MG63 (cell line): Measurements from ENCODE around the gene ARHGEF40. TPM values are rescaled to one million over a fixed set of nuclear protein-coding genes. Genes with fewer than 3 reads are reported as not detected.
"Not testable (repeated sequence)": the region's sequence is repeated elsewhere in the genome, so short reads cannot be mapped to it uniquely, and the experiment has no call there.

ENCODE experiments used
- DNase-seq: peaks from one replicate; pipeline ENCODE4 v3.0.0-alpha.2; 2020
- H3K27me3 ChIP-seq: fragments of 250-450 bp; sonication (Bioruptor Pico); 2 replicates; pipeline ENCODE4 v1.5.1; 2020; ENCODE audit warnings: mild to moderate bottlenecking, moderate library complexity
- H3K36me3 ChIP-seq: fragments of 250-450 bp; sonication (Bioruptor Pico); 2 replicates; pipeline ENCODE4 v1.5.1; 2020; ENCODE audit warnings: mild to moderate bottlenecking, moderate library complexity
- H3K4me3 ChIP-seq: fragments of 250-450 bp; sonication (Bioruptor Pico); 2 replicates; pipeline ENCODE4 v1.5.1; 2020; ENCODE audit warnings: mild to moderate bottlenecking, moderate library complexity
- H3K9me3 ChIP-seq: fragments of 250-450 bp; sonication (Bioruptor Pico); 2 replicates; pipeline ENCODE4 v1.5.1; 2020; ENCODE audit warnings: mild to moderate bottlenecking, moderate library complexity
- total RNA-seq: library from RNA; depleted of rRNA; stranded (reverse); fragments of >200 nt; shearing (Covaris generic); gene quantifications from 2 replicates; pipeline ENCODE4 v1.2.3, GENCODE V29; 2014; ENCODE audit warnings: low replicate concordance

The ARHGEF40 gene
- total RNA-seq, 1 experiment from 2014 or later = 10.0 TPM

DNA sequence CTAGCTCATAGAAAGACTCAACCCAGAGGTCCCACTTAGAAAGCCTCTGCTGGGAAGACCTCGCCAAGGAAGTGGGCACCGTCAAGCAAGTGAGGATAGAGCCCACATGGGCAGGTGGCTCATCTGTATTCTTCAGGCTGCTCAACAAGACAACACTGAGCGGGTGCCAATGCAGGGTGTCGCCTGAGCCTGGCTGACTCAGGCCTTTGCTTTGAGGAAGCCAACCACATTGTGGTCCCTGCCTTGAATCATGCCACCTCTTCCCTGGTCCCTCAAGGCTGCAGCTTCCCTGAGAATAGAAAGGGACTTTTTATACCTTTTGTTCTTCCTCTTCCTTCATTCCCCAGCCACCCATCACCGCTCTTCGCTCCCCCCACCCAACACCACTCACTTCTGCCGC, 33.4 kb upstream of the ARHGEF40 start:
- Histone ChIP-seq H3K9me3 (no peaks in the 10 kb centered on the region), H3K27me3 (no peaks in the 10 kb centered on the region), H3K4me3 (no peak overlapping the region), H3K36me3 (no peaks in the 10 kb centered on the region)
- no peak for DNase-seq

DNA sequence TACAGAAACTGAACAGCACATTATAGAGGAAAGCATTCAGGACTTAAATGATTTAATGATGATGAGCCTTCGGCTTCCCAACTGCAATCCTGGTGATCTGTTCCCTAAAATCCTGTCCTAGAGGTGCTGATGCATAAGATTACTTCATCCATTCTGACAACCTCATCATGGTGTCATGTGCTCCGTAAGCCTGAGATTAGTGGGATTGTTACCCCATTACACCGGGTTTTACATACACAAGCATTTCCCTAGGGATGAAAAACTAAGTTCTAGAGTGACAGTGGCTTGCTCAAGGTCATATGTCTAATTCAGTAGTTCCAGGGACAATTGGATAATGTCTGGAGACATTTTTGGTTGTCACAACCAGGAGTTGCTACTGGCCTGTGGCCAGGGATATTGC, 32.9 kb upstream of the ARHGEF40 start:
- Histone ChIP-seq H3K27me3 (no peaks in the 10 kb centered on the region), H3K9me3 (no peaks in the 10 kb centered on the region), H3K36me3 (no peaks in the 10 kb centered on the region), H3K4me3 (no peak overlapping the region)
- DNase-seq = no peak

DNA sequence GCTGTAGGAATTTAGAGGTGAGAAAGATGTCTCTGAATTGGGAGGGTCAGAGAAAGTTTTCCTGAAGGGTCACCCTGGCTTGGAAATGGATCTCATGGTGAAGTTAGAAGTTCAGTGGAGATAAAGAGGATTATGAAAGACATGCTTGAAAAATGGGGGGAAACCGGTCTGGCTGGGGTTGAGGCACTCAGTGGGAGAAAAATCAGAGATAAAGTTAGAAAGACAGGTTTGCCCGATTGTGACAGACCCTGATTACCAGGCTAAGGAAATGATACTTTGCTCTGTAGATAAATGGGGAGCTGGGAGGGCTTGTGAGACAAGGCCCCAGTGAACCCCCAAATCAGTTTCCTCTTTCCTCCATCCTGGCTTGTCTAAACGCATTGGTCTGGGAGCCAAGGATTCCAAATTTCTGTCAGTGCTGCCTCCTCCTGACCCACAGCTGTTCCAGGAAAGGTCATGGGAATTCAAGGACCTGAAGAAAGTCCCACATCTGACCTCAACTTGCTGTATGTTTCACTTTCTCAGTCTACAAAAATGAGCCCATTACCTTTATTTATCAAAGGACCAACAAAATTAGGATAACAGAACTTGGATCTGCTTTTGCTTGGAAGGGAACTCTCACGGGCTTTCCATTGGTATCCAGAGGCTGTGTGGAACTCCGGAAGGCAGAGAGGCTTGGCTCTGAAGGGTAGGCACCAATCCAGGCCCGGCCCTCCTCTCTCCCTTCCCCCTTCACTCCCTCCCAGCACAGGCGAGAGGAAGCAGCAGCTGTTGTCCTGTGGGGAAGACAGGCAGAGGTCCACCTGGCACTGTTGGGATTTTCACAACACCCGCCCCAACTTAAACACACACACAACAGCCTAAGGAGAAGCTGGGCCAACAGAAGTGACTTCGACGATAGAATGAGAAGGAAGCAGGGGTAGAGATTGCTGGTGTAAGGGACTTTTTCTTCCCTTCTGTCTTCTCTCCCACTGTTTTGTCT, 31.4 kb upstream of the ARHGEF40 start:
- peak; percentile 64 for DNase-seq
- Histone ChIP-seq H3K36me3 (no peaks in the 10 kb centered on the region), H3K9me3 (no peaks in the 10 kb centered on the region), H3K27me3 (no peaks in the 10 kb centered on the region), H3K4me3 (no peak overlapping the region)

DNA sequence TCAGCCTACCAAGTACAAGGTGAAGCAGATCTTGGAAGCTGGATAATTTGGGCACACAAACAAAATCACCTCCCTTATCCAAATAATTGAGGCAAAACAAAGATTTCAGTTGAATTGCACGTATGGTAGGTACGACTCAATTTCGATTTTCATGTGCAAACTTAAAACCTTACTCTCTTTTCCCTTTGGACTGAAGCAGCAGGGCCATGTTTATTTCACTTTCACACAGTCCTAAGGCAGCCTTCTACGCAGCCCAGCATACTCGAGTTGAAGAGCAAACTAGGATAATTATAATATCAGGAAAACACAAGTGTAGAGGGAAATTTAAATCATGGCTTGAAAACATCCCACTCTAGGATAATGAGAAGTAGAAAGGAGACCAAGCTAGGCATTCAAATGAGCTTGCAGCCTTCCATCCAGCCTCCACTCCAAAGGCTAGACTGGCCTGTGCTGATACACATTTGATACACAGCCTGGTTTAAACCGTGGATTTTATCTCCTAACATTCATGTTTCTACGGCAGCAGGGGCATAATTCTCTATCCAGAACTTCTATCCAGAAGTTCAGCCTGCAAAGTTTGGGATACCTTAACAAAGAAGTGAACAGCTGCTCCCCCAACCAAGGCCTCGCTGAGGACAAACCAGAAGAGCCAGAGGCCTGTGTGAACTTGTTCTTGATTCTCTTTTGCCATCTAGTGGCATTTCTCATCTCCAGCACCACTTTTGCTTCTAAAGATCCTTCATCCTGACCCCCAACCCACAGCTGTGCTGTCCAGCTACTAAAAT, 30.3 kb upstream of the ARHGEF40 start:
- Histone ChIP-seq H3K4me3 (no peak overlapping the region), H3K36me3 (no peaks in the 10 kb centered on the region), H3K27me3 (no peaks in the 10 kb centered on the region), H3K9me3 (no peaks in the 10 kb centered on the region)
- DNase-seq = no peak

DNA sequence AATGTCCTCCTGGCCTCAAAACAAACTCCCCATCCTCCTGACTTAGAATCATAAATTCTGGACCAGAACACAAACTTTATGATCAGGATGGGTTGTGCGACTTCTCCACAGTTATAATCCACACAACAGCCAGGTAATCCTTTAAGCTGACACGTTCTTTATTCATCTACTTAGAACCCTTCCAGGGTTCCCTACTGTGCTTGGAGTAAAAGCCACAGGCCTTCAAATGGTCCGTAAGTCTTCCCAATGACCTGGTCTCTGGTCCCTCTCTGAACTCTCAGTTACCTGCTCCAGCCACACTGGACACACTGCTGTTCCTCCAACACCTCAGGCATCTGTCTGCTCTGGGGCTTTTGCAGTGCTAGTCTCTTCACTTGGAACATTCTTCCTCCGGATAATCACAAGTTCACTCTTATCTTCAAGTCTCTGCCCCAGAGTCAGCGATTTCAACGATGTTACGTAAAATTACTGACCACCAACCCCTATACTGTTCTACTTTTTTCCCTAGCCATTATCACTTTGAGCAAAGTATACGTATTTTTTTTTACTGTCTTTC, 29.7 kb upstream of the ARHGEF40 start:
- Histone ChIP-seq H3K9me3 (no peaks in the 10 kb centered on the region), H3K4me3 (no peak overlapping the region), H3K36me3 (no peaks in the 10 kb centered on the region), H3K27me3 (no peaks in the 10 kb centered on the region)
- DNase-seq = no peak

DNA sequence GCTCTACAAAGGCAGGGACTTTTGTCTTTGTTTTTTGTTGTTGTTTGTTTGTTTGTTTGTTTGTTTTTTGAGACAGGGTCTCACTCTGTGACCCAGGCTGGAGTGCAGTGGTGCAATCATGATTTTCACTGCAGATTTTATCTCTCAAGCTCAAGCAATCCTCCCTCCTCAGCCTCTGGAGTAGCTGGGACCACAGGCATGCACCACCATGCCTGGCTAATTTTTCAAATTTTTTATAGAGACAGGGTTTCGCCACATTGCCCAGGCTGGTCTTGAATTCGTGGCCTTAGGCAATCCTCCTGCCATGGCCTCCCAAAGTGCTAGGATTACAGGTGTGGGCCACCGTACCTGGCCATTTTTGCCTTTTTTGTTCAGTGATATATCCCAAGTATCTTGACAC, 29.2 kb upstream of the ARHGEF40 start:
- H3K36me3 ChIP-seq, H3K9me3 ChIP-seq, DNase-seq, H3K27me3 ChIP-seq, H3K4me3 ChIP-seq: not testable (repeated sequence)

DNA sequence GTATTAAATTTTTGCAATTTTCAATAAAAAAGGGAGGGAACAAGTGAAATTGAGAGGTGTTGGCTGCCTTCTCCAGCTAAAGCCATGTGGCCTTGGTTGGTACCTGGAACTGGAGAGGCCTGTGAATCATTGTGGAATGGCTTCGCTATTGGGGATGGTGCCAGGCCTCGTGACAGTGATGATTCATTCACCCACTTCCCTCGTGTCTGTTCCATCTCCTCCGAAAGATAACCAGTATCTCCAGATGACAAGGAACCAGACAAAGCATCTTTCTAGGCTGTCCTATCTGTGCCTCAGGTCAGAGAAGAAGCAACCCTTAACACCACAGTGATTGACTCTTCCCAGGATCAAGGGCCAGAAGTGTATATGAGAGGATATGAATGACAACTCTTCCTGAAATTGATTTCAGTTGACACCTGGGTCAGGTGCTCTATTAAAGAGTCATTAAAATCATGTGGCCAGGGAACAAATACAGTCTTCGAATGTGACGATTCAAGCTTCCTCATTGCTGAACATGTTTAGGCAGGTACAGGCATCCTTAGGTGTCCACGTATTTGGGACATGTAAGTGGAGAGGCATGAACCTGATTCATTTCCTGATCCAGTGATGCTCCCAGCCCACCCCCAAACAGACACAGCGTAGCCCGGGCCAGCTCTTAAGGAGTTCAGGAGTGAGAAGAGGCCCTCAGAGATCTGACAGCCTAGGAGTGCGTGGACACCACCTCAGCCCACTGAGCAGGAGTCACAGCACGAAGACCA, 28.2 kb upstream of the ARHGEF40 start, which contains the start of gene RNASE7:
RNASE7 (plus strand) TSS at position 687 of the 758 bp plus-strand sequence. CDS start 631 bp downstream, outside the sequence.
- Histone ChIP-seq H3K9me3 (no peaks in the 10 kb centered on the region), H3K4me3 (no peak within 1 kb of the TSS), H3K36me3 (no peaks in the 10 kb centered on the region), H3K27me3 (no peaks in the 10 kb centered on the region)
- no peak for DNase-seq

DNA sequence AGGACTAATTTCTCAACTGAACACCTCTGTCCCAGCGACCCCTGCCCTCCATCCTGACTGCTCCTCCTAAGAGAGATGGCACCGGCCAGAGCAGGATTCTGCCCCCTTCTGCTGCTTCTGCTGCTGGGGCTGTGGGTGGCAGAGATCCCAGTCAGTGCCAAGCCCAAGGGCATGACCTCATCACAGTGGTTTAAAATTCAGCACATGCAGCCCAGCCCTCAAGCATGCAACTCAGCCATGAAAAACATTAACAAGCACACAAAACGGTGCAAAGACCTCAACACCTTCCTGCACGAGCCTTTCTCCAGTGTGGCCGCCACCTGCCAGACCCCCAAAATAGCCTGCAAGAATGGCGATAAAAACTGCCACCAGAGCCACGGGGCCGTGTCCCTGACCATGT, 27.2 kb upstream of the ARHGEF40 start:
- Histone ChIP-seq H3K9me3 (no peaks in the 10 kb centered on the region), H3K36me3 (no peaks in the 10 kb centered on the region), H3K4me3 (no peak overlapping the region), H3K27me3 (no peaks in the 10 kb centered on the region)
- no peak for DNase-seq

DNA sequence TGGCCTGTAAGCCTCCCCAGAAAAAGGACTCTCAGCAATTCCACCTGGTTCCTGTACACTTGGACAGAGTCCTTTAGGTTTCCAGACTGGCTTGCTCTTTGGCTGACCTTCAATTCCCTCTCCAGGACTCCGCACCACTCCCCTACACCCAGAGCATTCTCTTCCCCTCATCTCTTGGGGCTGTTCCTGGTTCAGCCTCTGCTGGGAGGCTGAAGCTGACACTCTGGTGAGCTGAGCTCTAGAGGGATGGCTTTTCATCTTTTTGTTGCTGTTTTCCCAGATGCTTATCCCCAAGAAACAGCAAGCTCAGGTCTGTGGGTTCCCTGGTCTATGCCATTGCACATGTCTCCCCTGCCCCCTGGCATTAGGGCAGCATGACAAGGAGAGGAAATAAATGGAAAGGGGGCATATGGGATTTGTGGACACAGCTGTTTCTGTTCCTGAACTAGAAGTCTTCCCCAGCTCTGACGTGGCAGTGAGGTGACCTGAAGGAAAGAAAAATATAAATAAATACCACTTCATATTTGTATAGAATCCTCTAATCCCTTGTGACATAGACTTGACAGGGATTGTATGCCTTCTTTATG, 26.6 kb upstream of the ARHGEF40 start:
- no peak for DNase-seq
- Histone ChIP-seq H3K9me3 (no peaks in the 10 kb centered on the region), H3K36me3 (no peaks in the 10 kb centered on the region), H3K27me3 (no peaks in the 10 kb centered on the region), H3K4me3 (no peak overlapping the region)

DNA sequence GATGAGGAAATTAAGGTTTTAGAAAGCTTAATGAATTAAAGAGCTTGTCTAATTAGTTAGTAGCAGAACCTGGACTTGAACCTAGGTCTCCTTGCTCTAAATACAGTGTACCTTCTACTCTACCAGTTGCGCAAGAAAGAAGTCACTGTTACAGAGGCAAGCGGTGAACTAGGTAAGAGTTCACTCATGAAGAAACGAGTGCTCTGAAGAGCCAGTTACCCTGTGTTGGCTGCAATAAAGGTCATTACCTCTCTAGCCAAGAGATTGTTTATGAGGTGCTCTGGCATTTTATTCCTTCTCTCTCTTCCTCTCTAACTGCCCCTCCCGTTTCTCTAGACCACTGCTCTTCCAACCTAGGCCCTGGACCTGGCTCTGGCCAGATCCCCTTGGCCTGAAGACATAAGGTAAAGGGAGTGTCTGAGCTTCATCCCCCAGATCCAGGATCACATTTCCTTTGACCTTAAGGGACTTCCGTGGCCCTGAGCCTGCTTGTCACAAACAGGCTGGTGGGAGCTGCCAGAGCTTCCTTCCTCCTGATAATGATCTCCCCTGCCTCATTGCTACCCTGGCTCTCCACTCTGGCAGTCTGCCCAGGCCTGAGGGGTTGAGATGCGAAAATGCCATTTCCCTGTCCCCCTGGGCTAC, 26.0 kb upstream of the ARHGEF40 start:
- Histone ChIP-seq H3K4me3 (no peak overlapping the region), H3K9me3 (no peaks in the 10 kb centered on the region), H3K27me3 (no peaks in the 10 kb centered on the region), H3K36me3 (no peaks in the 10 kb centered on the region)
- DNase-seq = no peak

DNA sequence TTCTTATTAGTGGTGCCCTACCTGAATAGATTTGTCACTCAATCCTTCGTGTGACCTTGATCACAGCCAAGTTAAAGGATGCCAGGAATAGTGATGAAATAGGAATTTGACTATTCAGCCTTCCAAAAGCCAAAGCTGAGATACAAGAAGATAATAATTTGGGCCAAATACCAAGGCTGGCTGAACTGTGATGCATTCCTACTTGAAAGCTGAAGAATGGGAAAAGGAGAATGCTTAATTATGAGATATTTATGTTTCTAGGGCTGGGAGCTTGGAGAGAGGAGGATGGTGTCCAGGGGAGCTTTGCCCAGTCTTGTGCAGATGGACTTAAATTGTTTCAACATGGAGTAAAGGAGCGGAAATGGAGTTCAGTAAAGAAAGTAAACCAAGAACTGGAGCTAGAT, 22.7 kb upstream of the ARHGEF40 start:
- H3K4me3 ChIP-seq = no peak overlapping the region
- H3K27me3 ChIP-seq = no peaks in the 10 kb centered on the region
- DNase-seq = no peak
- no peaks in the 10 kb centered on the region for H3K36me3 ChIP-seq
- H3K9me3 ChIP-seq = no peaks in the 10 kb centered on the region

DNA sequence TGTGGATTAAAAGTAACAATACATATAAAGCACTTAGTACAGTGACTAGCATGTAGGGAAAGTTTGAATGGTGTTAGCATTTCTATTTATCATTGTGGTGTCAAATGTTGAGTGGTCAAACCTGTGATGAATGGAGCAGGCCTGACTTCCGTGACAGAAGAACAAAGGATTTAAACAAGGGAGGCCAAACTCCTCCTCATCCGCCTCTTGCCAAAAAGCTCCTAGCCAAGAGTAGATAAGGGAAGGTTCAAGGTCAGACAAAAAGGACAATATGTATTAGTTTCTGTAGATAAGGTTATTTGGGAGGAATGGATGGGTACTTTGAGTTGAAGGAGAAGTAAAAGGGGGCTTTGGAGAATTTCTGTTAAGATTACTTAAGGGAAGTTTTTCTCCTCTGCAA, 21.5 kb upstream of the ARHGEF40 start:
- Histone ChIP-seq H3K4me3 (no peak overlapping the region), H3K27me3 (no peaks in the 10 kb centered on the region), H3K9me3 (no peaks in the 10 kb centered on the region), H3K36me3 (no peaks in the 10 kb centered on the region)
- DNase-seq = no peak

DNA sequence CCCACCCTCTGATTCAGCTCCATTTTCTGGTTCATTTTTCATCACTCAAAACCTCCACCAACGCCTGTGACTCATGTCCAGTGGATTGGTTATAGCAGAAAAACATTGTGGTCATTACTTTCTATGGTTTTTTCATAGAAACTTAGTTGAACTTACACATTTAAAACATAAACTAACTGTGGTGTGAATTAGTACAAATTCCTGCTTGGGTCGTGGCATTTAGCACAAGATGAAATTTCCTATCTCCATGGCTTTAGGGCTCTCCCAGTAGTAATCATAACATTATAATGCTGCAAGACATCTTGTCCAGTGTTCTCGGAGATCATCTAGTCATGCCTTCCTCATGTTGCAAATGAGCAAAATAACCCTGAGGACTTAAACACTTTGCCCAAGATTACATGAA, 20.8 kb upstream of the ARHGEF40 start:
- Histone ChIP-seq H3K9me3 (no peaks in the 10 kb centered on the region), H3K4me3 (no peak overlapping the region), H3K36me3 (no peaks in the 10 kb centered on the region), H3K27me3 (no peaks in the 10 kb centered on the region)
- DNase-seq = no peak

DNA sequence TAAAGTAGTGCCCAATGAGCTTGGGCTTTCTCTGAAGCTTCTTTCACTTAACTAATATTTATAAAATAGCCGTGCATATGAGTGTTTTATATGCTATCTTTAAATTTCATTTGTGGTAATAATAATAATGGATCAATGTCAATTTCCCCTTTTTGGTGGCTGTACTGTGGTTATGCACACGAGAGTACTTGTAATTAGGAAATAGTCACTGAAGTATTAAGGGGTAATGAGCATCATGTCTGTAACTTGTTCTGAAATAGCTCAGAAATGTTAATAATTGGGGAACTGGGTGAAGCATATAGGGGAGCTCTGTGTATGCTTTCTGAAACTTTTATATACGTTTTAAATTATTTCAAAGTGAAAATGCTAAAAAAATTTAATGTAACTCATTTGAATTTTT, 19.5 kb upstream of the ARHGEF40 start:
- Histone ChIP-seq H3K27me3 (no peaks in the 10 kb centered on the region), H3K4me3 (no peak overlapping the region), H3K9me3 (no peaks in the 10 kb centered on the region), H3K36me3 (no peaks in the 10 kb centered on the region)
- no peak for DNase-seq

DNA sequence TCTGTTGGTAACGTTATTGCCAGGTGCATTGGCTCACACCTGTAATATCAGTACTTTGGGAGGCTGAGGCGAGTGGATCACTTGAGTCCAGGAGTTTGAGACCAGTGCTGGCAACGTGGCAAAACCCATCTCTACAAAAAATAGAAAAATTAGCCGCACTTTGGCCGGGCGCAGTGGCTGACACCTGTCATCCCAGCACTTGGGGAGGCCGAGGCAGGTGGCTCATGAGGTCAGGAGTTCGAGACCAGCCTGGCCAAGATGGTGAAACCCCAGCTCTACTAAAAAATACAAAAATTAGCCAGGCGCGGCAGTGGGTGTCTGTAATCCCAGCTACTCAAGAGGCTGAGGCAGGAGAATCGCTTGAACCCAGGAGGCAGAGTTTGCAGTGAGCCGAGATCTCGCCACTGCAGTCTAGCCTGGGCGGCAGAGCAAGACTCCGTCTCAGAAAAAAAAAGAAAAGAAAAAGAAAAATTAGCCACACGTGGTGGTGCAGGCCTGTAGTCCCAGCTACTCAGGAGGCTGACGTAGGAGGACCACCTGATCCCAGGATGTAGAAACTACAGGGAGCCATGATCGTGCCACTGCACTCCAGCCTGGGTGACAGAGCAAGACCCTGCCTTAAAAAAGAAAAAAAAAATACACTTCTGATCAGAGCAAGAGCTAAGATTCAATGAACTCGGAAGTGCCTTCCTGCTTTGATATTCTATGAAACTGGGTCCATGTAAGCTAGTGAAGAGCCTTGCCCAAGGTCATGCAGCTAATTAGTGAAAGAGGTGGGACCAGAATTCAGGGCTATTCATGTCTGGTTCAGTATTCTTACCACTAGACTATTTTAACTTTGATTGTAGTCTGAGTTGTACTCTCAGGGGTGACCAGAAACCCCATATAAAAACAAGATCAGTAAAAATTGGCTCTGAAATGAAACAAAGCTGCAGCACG, 16.7 kb upstream of the ARHGEF40 start:
- no peak overlapping the region for H3K4me3 ChIP-seq
- no peaks in the 10 kb centered on the region for H3K9me3 ChIP-seq
- H3K36me3 ChIP-seq = no peaks in the 10 kb centered on the region
- DNase-seq = no peak
- no peaks in the 10 kb centered on the region for H3K27me3 ChIP-seq
